Endothelial cell of hepatic sinusoid (primary cell): ENCODE data around the gene MYO18A.

Experiments
- in situ Hi-C: cut with HindIII; loops from 2 replicates; pipeline ENCODE4 v1.10.0; 2017; ENCODE audit warnings: low sequenced_read_pairs

Gene MYO18A

DNA sequence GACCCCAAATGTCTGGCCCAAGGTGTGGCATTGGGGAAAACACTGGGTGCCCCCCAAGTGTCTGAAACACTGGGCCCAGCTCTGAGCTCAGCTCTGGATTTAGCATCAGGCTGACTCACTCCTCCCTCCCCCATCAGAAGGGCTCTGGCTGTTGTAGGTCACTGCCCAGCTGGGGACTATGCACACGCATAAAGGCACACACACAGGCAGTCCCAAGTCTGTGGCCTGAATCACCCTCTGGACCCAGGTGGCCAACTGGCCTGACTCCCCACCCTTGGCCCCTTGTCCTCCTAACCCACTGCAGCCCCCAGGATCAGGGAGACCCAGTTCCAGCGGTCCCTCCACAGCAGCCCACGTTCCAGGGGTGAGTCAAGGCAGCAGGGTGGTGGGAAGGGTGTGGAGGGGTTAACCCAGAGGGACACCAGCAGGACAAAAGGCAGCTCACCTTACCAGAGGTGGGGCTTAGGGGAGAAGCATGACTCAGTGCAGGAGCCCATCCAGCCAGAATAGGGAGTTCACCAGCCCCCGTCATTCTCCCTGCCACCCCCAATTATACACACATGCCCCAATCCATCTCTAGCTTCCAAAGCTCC, 47.0 kb downstream of the MYO18A start:
- in situ Hi-C loops, result no loop called here

DNA sequence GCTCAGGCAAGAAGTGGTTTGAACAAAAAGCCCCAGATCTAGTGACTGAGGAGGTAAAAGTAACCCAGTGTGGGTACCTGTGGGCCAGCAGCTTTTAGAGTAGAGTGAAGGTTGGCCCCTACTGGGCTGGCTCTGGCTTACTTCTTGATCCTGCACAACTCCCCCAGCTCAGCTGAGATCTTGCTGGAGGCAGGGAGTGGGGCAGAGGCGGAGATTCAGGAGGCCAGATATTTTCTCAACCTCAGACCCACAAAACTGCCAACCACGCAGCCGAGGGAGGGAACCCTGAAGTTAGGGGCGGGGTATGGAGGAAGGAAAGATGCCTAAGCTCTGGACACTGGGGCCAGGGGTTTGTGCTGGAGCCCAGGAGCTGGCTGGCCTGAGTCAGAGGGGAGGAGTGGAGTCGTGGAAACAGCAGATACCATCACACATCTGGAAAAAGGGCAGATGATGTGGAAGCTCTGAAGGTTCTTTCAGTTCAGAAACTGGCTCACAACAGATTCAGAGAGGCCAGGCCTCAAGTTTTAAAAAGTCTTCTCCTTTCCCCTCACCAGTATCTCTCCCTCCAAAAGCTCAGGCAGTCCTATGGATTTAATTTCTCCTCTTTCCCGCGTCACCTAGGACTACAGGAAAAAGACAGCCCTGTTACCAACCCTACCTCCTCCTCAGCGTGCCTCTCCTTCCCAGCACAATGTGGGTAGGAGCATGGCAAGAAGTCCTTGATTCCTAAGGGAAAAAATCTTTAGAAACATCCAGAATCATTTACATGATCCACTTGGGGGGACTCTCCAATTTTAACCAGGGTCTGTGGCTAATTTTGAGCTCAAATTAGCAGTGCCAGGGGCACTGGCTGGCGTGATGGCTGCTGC, 48.1 kb downstream of the MYO18A start:
- in situ Hi-C loops, result no loop called here

DNA sequence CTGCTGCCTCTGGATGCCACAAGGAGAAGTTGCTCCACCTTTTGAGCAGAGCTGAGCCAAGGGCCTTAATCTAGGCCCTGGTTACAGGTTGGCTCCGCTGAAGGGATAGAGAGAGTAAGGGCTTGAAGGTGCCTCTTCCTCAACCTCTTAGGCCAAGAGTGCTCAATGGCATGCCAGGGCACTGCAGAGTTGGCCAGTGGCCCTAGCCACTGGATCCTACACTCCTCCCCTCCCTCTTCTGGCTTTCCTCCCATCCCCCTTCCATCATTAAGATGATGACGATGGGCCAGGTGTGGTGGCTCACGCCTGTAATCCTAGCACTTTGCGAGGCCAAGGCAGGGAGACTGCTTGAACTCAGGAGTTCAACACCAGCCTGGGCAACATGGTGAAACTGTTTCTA, 50.5 kb downstream of the MYO18A start:
- in situ Hi-C loops, result loop anchor here (5.0 to 10.0 kb wide), 2 partner anchors 83 to 415 kb away; no protein-coding TSS in a partner anchor

DNA sequence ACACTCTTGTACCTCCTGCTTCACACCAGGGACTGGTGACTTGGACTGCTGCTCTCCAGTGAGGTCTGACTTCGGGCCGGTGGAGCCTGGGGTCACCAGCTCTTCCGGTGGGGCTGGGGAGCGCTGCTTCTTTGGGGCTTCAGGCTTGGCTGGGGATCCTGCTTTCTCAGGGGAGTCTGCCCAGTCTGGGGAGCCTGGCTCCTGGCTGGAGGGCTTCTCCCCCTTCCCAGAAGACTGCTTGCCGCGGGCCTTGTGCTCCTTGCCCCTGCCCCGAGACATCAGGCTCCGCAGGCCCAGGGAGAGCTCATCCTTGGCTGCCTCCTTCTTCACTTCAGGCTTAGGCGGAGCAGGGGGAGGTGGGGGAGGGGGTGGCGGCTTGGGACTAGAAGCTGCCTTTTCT, 52.4 kb downstream of the MYO18A start:
- in situ Hi-C loops, result loop anchor here (5.0 to 10.0 kb wide), 2 partner anchors 84 to 417 kb away; no protein-coding TSS in a partner anchor

- in situ Hi-C loops, result loop anchor here (5.0 to 10.0 kb wide), 2 partner anchors 86 to 418 kb away; no protein-coding TSS in a partner anchor
These were observed 53.8 kb downstream of the MYO18A start for GRCh38 chr17:29126268-29126930.

- in situ Hi-C loops, result loop anchor here (5.0 to 10.0 kb wide), 2 partner anchors 87 to 419 kb away; no protein-coding TSS in a partner anchor
These were observed 54.5 kb downstream of the MYO18A start for GRCh38 chr17:29125651-29126050.

GRCh38 chr17:29124925-29125273, 55.3 kb downstream of the MYO18A start:
- in situ Hi-C loops, result loop anchor here (5.0 to 10.0 kb wide), 2 partner anchors 87 to 420 kb away; no protein-coding TSS in a partner anchor

DNA sequence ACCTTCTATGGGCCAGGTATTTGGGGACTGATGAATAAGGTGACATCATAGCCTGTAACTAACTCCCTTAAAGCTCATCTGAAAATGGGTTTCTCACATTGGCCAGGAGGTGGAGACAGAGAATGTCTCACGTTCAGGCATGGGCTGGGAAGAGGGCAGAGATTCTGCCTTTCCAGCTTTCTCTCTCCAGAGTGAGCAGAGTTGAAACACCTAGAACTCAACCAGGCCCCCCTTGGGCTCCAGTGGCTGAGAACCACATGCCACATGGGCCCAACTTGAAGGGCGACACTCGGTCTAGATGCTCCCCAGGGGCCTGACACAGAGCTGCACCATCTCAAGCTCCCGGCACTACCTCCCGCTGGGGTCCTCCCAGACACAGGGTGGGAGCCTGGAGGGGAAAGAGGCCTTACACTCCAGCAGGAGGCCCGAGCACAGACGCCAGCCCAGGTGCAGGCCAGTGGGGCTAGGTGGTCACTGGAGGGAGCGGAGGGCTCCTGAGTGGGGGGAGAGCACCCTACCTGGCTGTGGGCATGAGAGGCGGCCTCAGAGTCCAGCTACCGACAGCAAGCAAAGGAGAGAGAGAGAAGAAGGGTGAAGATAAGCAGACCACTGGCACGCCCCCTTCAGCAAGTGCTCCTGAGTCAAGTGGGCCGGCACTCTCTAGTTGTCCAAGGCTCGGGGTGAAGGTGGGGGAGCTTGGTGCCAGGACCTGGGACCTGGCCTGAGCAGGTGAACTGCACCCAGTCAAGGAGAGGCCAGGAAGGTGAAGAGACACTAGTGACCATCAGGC, 55.9 kb downstream of the MYO18A start:
- in situ Hi-C loops, result loop anchor here (10.0 kb wide), 1 partner anchor 420 kb away; no protein-coding TSS in a partner anchor

DNA sequence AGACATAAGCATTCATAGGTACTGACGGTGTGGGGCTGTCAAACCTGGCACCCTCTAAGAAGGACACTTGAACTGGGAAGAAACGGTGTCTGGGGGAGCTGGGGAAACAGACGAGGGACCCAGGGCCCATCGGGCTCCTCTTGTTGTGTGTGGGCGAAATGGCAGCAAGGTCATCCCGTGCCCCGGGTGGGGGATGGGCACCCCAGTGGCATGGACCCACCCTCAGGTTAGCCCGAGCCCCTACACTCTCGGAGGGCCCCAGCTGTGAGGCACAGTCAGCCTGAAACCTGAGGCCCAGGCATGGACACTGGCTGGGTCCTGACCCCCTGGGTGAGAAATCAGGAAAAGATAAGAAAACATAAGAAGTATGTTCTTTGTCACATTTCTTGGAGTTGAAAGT, 57.1 kb downstream of the MYO18A start:
- in situ Hi-C loops, result loop anchor here (10.0 kb wide), 1 partner anchor 422 kb away; no protein-coding TSS in a partner anchor

GRCh38 chr17:29121442-29121841, 58.8 kb downstream of the MYO18A start:
- in situ Hi-C loops, result loop anchor here (10.0 kb wide), 1 partner anchor 423 kb away; no protein-coding TSS in a partner anchor

- in situ Hi-C loops, result loop anchor here (10.0 kb wide), 1 partner anchor 424 kb away; no protein-coding TSS in a partner anchor
These were observed 59.8 kb downstream of the MYO18A start for GRCh38 chr17:29120433-29120832.

DNA sequence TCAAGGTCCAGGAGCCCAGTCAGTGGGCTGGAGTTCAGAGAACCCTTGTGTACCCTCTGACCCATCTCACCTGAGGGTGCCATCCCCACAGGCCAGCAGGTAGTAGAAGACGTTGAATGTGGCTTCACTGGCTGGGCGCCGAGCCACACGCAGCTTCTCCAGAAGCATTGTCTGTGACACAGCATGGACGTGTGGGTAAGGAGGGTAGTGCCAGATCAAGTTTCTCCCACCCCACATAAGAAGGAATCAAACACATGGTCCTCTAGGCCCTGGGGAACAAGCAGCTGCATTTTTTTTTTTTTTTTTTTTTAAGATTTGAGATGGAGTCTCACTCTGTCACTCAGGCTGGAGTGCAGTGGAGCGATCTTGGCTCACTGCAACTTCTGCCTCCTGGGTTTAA, 60.9 kb downstream of the MYO18A start:
- in situ Hi-C loops, result no loop called here

DNA sequence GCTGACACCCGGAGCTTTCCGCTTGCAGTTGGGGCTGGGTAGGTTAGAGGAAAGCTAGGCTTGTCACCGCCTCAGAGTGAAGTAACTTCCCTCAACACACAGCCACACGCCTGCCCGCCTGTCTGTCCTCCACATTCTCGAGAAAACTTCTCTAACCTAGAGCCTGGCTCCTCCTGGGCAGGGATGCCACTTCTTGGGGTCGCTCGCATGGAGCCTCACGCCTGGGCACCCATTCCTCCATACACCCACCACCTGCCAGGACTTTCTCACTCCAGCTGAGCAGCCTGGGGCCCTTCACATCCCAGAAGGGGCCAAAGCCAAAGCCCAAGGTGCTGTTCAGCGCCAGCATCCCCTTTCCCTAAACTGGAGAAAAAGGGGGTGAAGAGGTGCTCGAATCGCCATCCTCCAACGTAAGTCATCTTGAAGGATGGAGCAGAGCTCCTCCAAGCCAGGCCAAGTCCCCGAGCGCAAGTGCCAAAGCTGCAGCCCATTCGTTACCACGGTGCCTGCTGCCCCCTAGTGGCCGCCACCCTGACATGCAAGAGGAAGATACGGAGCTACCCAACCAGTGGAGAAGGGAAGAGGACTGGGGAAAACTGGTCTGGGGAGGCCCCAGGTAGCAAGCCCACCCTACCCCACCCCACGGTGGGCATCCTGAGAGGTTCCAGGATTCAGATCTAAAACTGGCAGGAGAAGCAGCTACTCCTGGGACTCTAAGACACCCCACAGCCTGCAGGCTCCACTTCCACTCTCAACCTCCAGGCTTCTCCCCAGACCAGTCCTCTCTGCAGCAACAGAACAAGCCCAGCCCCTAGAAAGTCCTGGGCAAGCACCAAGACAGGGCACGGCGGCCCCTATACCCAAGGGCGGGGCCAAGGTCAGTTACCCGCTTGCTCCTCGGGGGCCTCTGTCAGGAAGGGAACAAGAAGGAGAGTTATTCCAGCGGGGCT, 63.1 kb downstream of the MYO18A start:
- in situ Hi-C loops, result no loop called here

GRCh38 chr17:29115961-29116803, 64.0 kb downstream of the MYO18A start:
- in situ Hi-C loops, result no loop called here

DNA sequence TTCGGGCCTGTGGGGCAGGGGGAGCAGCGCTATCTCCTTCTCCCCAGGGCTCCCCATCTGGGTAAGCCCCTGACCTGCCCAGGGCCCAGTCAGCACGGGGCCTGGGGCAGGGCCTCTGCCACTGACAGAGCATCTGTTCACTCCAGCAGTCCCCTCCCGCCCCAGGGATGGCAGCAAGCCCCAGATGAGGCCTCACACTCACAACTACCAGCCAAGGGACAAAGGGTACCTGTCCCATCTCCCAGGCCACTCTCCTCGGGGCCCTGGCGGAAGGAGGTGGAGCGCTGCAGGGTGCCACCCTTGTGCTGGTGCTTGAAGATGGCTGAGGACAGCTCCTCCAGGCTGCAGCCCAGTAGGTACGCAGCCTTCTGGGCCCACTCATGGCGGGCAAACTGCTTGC, 64.8 kb downstream of the MYO18A start:
- in situ Hi-C loops, result no loop called here

DNA sequence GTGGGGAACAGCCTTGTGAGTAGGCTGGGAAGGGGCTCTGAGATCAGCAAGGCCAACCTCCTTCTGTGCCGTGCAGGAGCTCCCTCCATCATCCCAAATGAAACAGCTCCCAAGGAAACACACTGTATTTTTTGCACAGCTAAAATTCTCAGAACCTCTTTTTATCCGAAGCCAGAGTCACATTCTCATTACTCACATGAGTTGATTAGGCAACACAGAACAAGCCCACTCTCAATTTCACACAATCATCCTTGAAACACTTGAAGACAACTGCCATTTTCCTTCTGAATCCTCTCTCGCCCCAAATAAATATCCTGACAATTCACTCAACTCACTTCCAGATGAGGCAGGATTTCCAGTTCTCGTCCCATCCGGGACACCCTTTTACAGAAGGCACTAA, 66.1 kb downstream of the MYO18A start:
- in situ Hi-C loops, result no loop called here

DNA sequence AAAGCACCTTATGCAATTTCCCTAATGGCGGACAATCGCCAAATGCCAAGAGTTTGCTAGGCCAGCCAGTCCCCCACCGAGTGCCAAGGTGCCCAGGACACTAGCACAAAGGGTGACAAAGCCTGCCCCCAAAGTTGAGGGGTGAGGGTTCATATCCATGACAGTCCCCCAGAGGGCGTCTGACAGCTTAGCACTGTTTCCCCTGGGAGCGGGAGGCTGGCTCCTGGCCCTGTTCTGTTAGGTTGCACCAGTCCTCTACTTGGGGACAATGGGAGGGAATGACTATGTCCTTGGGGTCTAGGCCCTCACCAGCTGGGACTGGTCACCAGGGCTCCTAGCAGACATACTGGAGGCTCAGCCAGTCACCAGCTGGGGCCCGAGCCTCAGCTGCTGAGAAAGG, 66.9 kb downstream of the MYO18A start:
- in situ Hi-C loops, result no loop called here

GRCh38 chr17:29112771-29113295, 67.4 kb downstream of the MYO18A start:
- in situ Hi-C loops, result no loop called here
